ENCODE measurements around the gene MED15. TPM values are rescaled to one million over a fixed set of nuclear protein-coding genes. Genes with fewer than 3 reads are reported as not detected.
"Not testable (repeated sequence)": the region's sequence is repeated elsewhere in the genome, so short reads cannot be mapped to it uniquely, and the experiment has no call there.

The MED15 gene
- total RNA-seq, 1 donor from 2014 or later, result 38.1 TPM

- no peak for ATAC-seq
- intact Hi-C loops (cut with DNase I), result no loop called here
- no peak for DNase-seq (ENCODE audit: missing footprints)
Observed at GRCh38 chr22:20602609-20603164, 95.3 kb downstream of the MED15 start.

GRCh38 chr22:20604092-20604747 is 96.8 kb downstream of the MED15 start:
- intact Hi-C loops (cut with DNase I), result no loop called here
- no peak for DNase-seq (ENCODE audit: missing footprints)
- ATAC-seq, result no peak

GRCh38 chr22:20604776-20605221 is 97.4 kb downstream of the MED15 start:
- intact Hi-C loops (cut with DNase I), result no loop called here
- ATAC-seq (no peak), DNase-seq (ENCODE audit: missing footprints) (no peak)

GRCh38 chr22:20605328-20605727 is 97.9 kb downstream of the MED15 start:
- DNase-seq (ENCODE audit: missing footprints), result no peak
- intact Hi-C loops (cut with DNase I), result no loop called here
- ATAC-seq, result no peak

- peak; percentile 49 for ATAC-seq
- intact Hi-C loops (cut with DNase I), result no loop called here
- DNase-seq (ENCODE audit: missing footprints), result peak; percentile 75
Observed at GRCh38 chr22:20606041-20606783, 98.8 kb downstream of the MED15 start.

- ATAC-seq, result no peak
- no peak for DNase-seq (ENCODE audit: missing footprints)
- intact Hi-C loops (cut with DNase I), result no loop called here
Observed at GRCh38 chr22:20606784-20607128, 99.3 kb downstream of the MED15 start.

GRCh38 chr22:20607157-20607907 is 99.9 kb downstream of the MED15 start:
- no peak for ATAC-seq
- intact Hi-C loops (cut with DNase I), result no loop called here
- no peak for DNase-seq (ENCODE audit: missing footprints)

GRCh38 chr22:20610243-20610686 is 102.9 kb downstream of the MED15 start:
- intact Hi-C loops (cut with DNase I), result no loop called here
- no peak for DNase-seq (ENCODE audit: missing footprints)
- ATAC-seq, result no peak

GRCh38 chr22:20610757-20611156 is 103.3 kb downstream of the MED15 start:
- intact Hi-C loops (cut with DNase I), result no loop called here
- ATAC-seq (no peak), DNase-seq (ENCODE audit: missing footprints) (no peak)

- intact Hi-C loops (cut with DNase I), result no loop called here
- DNase-seq (ENCODE audit: missing footprints) (no peak), ATAC-seq (no peak)
Observed at GRCh38 chr22:20611418-20611817, 104.0 kb downstream of the MED15 start.

- no peak for ATAC-seq
- intact Hi-C loops (cut with DNase I), result no loop called here
- DNase-seq (ENCODE audit: missing footprints), result no peak
Observed at GRCh38 chr22:20613301-20613700, 105.9 kb downstream of the MED15 start.

GRCh38 chr22:20615021-20615420 is 107.6 kb downstream of the MED15 start:
- no peak for ATAC-seq
- intact Hi-C loops (cut with DNase I), result no loop called here
- DNase-seq (ENCODE audit: missing footprints), result no peak

GRCh38 chr22:20615533-20616450 is 108.4 kb downstream of the MED15 start:
- intact Hi-C loops (cut with DNase I), result no loop called here
- no peak for DNase-seq (ENCODE audit: missing footprints)
- ATAC-seq, result no peak

- ATAC-seq (no peak), DNase-seq (ENCODE audit: missing footprints) (no peak)
- intact Hi-C loops (cut with DNase I), result no loop called here
Observed at GRCh38 chr22:20616451-20617043, 109.1 kb downstream of the MED15 start.

- intact Hi-C loops (cut with DNase I), result no loop called here
- ATAC-seq (no peak), DNase-seq (ENCODE audit: missing footprints) (no peak)
Observed at GRCh38 chr22:20618488-20618887, 111.1 kb downstream of the MED15 start.

- intact Hi-C loops (cut with DNase I), result no loop called here
Observed at GRCh38 chr22:20619045-20619892, 111.9 kb downstream of the MED15 start.

GRCh38 chr22:20619893-20620194 is 112.4 kb downstream of the MED15 start:
- ATAC-seq; intact Hi-C loops (cut with DNase I); DNase-seq (ENCODE audit: missing footprints): not testable (repeated sequence)

More at GRCh38 chr22:20619045-20619892, 111.9 kb downstream of the MED15 start:
- ATAC-seq (no peak), DNase-seq (ENCODE audit: missing footprints) (no peak)

Measured in Right ventricle myocardium inferior (tissue), 1 donor.